ENCODE data around the gene PACRG. TPM values are rescaled to one million over a fixed set of nuclear protein-coding genes. Genes with fewer than 3 reads are reported as not detected.

Gene PACRG
- 1.3 TPM in 1 of 2 replicates, not detected in the other for total RNA-seq

GRCh38 chr6:162727322-162728182, at the start of gene PACRG, which contains the start of gene PRKN:
PACRG (plus strand) TSS chr6:162727974.
PRKN (minus strand) TSS chr6:162727766.

Other genes with a start within 250 kb of the PACRG start
- gene PRKN, start 208 bp upstream of the PACRG start, total RNA-seq: 4.1 and 7.4 TPM in 2 replicates